ENCODE data around the gene MACROD2.

Gene MACROD2

GRCh38 chr20:15146948-15147347 lies 1151.6 kb downstream of the MACROD2 start (continued):
- TF ChIP-seq ZNF211 (tag by site-specific recombination; IDR thresholded peaks at IDR 0.05; ENCODE audit: low read depth) (no peak), MZF1 (tag by site-specific recombination; IDR thresholded peaks at IDR 0.05; ENCODE audit: borderline replicate concordance) (no peak), HOXC10 (CRISPR knock-in tag; IDR thresholded peaks at IDR 0.05) (no peak), ZNF639 (tag by site-specific recombination; IDR thresholded peaks at IDR 0.05) (no peak), ZNF521 (tag by site-specific recombination; IDR thresholded peaks at IDR 0.05) (no peak), ZNF174 (tag by site-specific recombination; IDR thresholded peaks at IDR 0.05) (no peak), ZNF843 (tag by site-specific recombination; IDR thresholded peaks at IDR 0.05) (peak; percentile 43; the same call in 1 of the 2 replicates), WT1 (tag by site-specific recombination; IDR thresholded peaks at IDR 0.05) (peak; percentile 52; the same call in 1 of the 2 replicates), INSM2 (tag by site-specific recombination; IDR thresholded peaks at IDR 0.05) (no peak), ZBTB11 (tag by site-specific recombination; conservative IDR thresholded peaks at IDR 0.05; ENCODE audit: low read depth) (no peak), ZBTB6 (tag by site-specific recombination; IDR thresholded peaks at IDR 0.05) (no peak), ZNF114 (tag by site-specific recombination; IDR thresholded peaks at IDR 0.05) (no peak), KLF16 (tag by site-specific recombination; IDR thresholded peaks at IDR 0.05) (no peak), ZBTB1 (tag by site-specific recombination; IDR thresholded peaks at IDR 0.05) (no peak), ZFP37 (tag by site-specific recombination; IDR thresholded peaks at IDR 0.05) (no peak), ZBTB10 (tag by site-specific recombination; IDR thresholded peaks at IDR 0.05) (no peak), GFI1B (tag by site-specific recombination; IDR thresholded peaks at IDR 0.05) (no peak), FEZF1 (tag by site-specific recombination; IDR thresholded peaks at IDR 0.05) (peak; percentile 23), EGR2 (tag by site-specific recombination; IDR thresholded peaks at IDR 0.05; ENCODE audit: low read depth) (no peak), PRDM1 (tag by site-specific recombination; IDR thresholded peaks at IDR 0.05) (no peak)
